H1 (cell line): ENCODE results near the gene KANSL3. TPM values are rescaled to one million over a fixed set of nuclear protein-coding genes. Genes with fewer than 3 reads are reported as not detected.

Experiments
- RAD21 ChIP-seq, 2 experiments: IDR thresholded peaks in 1 of 2; conservative IDR thresholded peaks in 1 of 2; 2 replicates each; pipeline ENCODE4 v1.6.1; 2011; ENCODE audit warnings: low read depth in 2 of 2, low read length in 2 of 2, improper control_type of control experiment in 1 of 2, inconsistent platforms in 1 of 2, mild to moderate bottlenecking in 1 of 2, moderate library complexity in 1 of 2
- YY1 ChIP-seq: IDR thresholded peaks from 2 replicates; pipeline ENCODE4 v1.6.1; 2011; ENCODE audit warnings: low read depth, mild to moderate bottlenecking, low read length
- polyA plus RNA-seq, 7 experiments: library from polyadenylated mRNA; depleted of rRNA in 3 of 7; stranded (reverse) in 5 of 7; unstranded in 2 of 7; fragments of >200 nt in 5 of 7; fragments of 200-250 nt in 2 of 7; gene quantifications; 1 replicate in 5 of 7; 2 replicates in 1 of 7; 4 replicates in 1 of 7; pipeline versions ENCODE4 v1.2.1 to v1.2.3, GENCODE V29; 2011 to 2013; ENCODE audit warnings: missing spikeins in 2 of 7, mixed read lengths in 2 of 7
- total RNA-seq: library from RNA; stranded (reverse); fragmentation: NEBNext Ultra II Directional; extraction: Animal tissue kit (Norgen Biotek cat#: 25700); gene quantifications from 2 replicates; pipeline ENCODE4 v1.2.1, GENCODE V29; 2021

KANSL3 gene
- total and polyA plus RNA-seq, 2 of the 8 experiments (the other 6 are each of a cell fraction or from before 2014, with no cell fraction given): 19.8 to 31.4 TPM

GRCh38 chr2:96550787-96551604 is 87.1 kb downstream of the KANSL3 start (continued):
- no peak for TF ChIP-seq YY1
- TF ChIP-seq RAD21 (IDR thresholded peaks at IDR 0.05 in 1 of 2, conservative IDR thresholded peaks at IDR 0.05 in 1 of 2; ENCODE audit: low read depth in 2 of 2, low read length in 2 of 2): no peak
